Karpas-422 (cell line): ENCODE results near the gene ASTN1. TPM values are rescaled to one million over a fixed set of nuclear protein-coding genes. Genes with fewer than 3 reads are reported as not detected.

ENCODE experiments used
- DNase-seq: peaks from one replicate; pipeline ENCODE4 v3.0.0-alpha.2; 2015
- H2AFZ ChIP-seq: fragments of 200-600 bp; sonication (generic); 2 replicates; pipeline ENCODE4 v1.6.1; 2014; ENCODE audit warnings: antibody characterized with exemption, low read length, mixed read lengths
- H3K27ac ChIP-seq: fragments of 200-600 bp; sonication (generic); 2 replicates; pipeline ENCODE4 v1.5.1; 2014; ENCODE audit warnings: mild to moderate bottlenecking, low read length, moderate library complexity
- H3K27me3 ChIP-seq: fragments of 200-600 bp; sonication (generic); 2 replicates; pipeline ENCODE4 v1.6.1; 2014; ENCODE audit warnings: low read length, mixed read lengths
- H3K36me3 ChIP-seq: fragments of 200-600 bp; sonication (generic); 2 replicates; pipeline ENCODE4 v1.6.1; 2014; ENCODE audit warnings: low read length, mixed read lengths; ENCODE audit not compliant: insufficient read depth
- H3K4me1 ChIP-seq: fragments of 200-600 bp; sonication (generic); 2 replicates; pipeline ENCODE4 v1.6.1; 2014; ENCODE audit warnings: mild to moderate bottlenecking, low read length, mixed read lengths
- H3K4me2 ChIP-seq: fragments of 200-600 bp; sonication (generic); 2 replicates; pipeline ENCODE4 v1.6.1; 2014; ENCODE audit warnings: low read length, low read depth, mild to moderate bottlenecking; ENCODE audit not compliant: poor library complexity, severe bottlenecking
- H3K4me3 ChIP-seq: fragments of 200-600 bp; sonication (generic); 2 replicates; pipeline ENCODE4 v1.5.1; 2014; ENCODE audit warnings: mild to moderate bottlenecking, antibody characterized with exemption, low read length, mixed read lengths
- H3K79me2 ChIP-seq: fragments of 200-600 bp; sonication (generic); 2 replicates; pipeline ENCODE4 v1.6.1; 2014; ENCODE audit warnings: mild to moderate bottlenecking, low read length, mixed read lengths
- H3K9ac ChIP-seq: fragments of 200-600 bp; sonication (generic); 2 replicates; pipeline ENCODE4 v1.6.0; 2014; ENCODE audit warnings: low read length
- H3K9me2 ChIP-seq: fragments of 200-600 bp; sonication (generic), shearing (Covaris generic); replicated peaks from 2 replicates; pipeline ENCODE4 v1.6.0; 2014; ENCODE audit warnings: mild to moderate bottlenecking, low read length, moderate library complexity; ENCODE audit not compliant: insufficient read depth
- H3K9me3 ChIP-seq: fragments of 300-700, 200-600 bp; sonication (generic); 2 replicates; pipeline ENCODE4 v1.6.1; 2014; ENCODE audit warnings: low read length, mixed read lengths
- H4K20me1 ChIP-seq: fragments of 200-600 bp; sonication (generic); 2 replicates; pipeline ENCODE4 v1.6.1; 2014; ENCODE audit warnings: mild to moderate bottlenecking, antibody characterized with exemption, low read length, low read depth; ENCODE audit not compliant: insufficient read depth
- total RNA-seq: library from RNA; depleted of rRNA; stranded (reverse); fragments of >200 nt; shearing (Covaris generic); gene quantifications from 2 replicates; pipeline ENCODE4 v1.2.3, GENCODE V29; 2014; ENCODE audit warnings: low replicate concordance

The ASTN1 gene
- total RNA-seq, 1 experiment from 2014 or later = not detected

DNA sequence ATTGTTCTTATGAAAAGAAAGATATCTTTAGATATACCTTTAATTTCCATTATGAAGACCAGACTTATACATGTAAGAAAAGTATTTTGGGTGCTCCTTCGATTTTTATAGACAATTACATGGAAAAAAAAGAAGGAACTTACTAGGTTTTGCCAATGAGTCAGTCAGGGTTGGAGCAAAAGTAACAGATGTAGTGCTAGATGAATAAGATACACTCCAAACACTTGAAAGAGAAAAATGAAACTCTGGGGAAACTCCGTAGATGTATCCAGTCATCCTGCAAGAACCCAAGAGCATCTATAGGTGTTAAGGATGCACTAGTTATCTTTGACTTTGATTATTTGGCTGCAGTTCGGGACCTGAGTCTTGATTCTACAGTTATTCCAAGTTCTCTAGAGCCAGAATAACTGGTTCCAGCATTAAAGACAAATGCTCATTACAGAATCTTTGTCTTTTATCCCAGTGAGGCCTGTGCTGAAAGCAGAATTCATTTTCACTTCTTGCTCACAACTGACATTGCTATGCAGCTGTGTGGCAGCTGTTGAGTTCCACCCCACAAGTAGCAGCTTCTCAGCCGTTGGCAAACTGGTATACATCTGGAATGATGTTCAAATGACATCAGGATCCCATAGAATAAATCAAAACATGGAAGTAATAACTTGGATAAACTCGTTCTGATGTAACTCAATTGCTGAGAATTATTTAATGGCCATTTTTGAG lies 326.1 kb downstream of the ASTN1 start:
- H3K9ac ChIP-seq = no peak overlapping the region
- H4K20me1 ChIP-seq = no peaks in the 10 kb centered on the region
- no peaks in the 10 kb centered on the region for H3K79me2 ChIP-seq
- no peak overlapping the region for H2AFZ ChIP-seq
- H3K9me2 ChIP-seq = no peaks in the 10 kb centered on the region
- H3K4me2 ChIP-seq = no peak overlapping the region
- no peaks in the 10 kb centered on the region for H3K9me3 ChIP-seq
- no peaks in the 10 kb centered on the region for H3K27me3 ChIP-seq
- no peaks in the 10 kb centered on the region for H3K36me3 ChIP-seq
- H3K27ac ChIP-seq = no peak overlapping the region
- DNase-seq = no peak
- H3K4me3 ChIP-seq = no peak overlapping the region
- H3K4me1 ChIP-seq = no peaks in the 10 kb centered on the region

DNA sequence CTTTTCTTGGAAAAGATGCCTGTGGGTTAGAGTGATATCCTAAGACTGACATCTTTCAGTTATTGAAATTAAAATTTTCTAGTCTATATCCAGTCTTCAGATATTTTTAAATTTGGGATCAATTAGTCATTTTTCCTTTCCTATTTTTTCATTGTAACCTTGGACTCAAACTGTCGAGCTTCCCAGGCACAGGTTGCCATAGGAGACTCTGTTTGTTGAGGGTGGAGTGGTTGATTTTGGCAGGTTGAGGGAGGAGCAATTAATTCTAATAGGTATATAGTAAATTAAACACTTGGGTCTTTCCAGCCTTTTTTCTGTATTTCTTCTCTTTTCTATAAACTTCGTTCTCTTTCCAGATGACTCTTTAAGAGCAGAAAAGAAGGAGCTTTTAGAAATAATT lies 326.8 kb downstream of the ASTN1 start:
- Histone ChIP-seq H3K9ac (no peak overlapping the region), H2AFZ (no peak overlapping the region), H3K9me2 (no peaks in the 10 kb centered on the region), H4K20me1 (no peaks in the 10 kb centered on the region), H3K4me1 (no peaks in the 10 kb centered on the region), H3K4me3 (no peak overlapping the region), H3K36me3 (no peaks in the 10 kb centered on the region), H3K9me3 (no peaks in the 10 kb centered on the region), H3K4me2 (no peak overlapping the region), H3K27me3 (no peaks in the 10 kb centered on the region), H3K79me2 (no peaks in the 10 kb centered on the region), H3K27ac (no peak overlapping the region)
- no peak for DNase-seq

DNA sequence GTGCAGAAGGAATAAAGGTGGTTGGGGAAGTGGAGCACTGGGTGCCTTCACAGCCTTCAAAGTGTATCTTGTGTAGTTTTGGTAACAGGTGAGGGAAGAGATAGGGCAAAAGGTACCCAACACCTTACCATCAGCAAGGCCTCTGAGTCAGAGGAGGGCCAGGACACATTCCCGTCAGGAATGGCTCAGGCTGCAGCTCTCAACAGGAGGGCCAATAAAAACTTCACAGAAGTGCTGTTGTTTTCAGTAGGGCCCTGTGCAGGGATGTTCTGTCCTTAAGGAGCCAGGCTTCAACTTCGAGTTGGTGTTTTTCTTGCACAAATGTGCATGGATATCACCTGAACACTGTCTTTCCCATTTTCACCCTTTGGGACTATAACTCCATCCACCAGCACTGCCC lies 333.4 kb downstream of the ASTN1 start:
- no peak for DNase-seq
- Histone ChIP-seq H3K27me3 (no peaks in the 10 kb centered on the region), H3K9me3 (no peaks in the 10 kb centered on the region), H3K9ac (no peak overlapping the region), H3K4me3 (no peak overlapping the region), H3K4me2 (no peak overlapping the region), H3K36me3 (no peaks in the 10 kb centered on the region), H4K20me1 (no peaks in the 10 kb centered on the region), H2AFZ (no peak overlapping the region), H3K79me2 (no peaks in the 10 kb centered on the region), H3K9me2 (no peaks in the 10 kb centered on the region), H3K4me1 (no peaks in the 10 kb centered on the region), H3K27ac (no peak overlapping the region)

DNA sequence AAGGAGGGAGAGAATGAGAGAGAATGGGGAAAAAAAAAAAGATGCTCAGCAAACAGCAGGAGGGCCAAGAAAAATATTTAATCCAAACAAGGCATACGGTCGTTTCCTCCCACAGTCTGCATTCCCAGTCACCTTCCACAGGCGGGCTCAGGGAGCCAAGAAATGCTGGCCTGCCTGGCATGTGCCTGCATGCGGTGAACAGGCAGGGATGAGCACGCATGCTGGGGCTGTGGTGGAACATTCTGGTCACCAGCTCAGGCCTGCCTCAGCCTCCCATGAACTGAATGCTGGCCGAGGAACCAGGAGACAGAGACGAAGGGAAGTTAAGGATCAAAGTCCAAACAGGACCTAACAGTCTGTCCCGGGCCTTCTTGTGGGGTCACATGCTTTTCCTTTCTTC lies 335.3 kb downstream of the ASTN1 start:
- Histone ChIP-seq H3K9me2 (no peaks in the 10 kb centered on the region), H3K4me1 (no peaks in the 10 kb centered on the region), H3K9ac (no peak overlapping the region), H3K79me2 (no peaks in the 10 kb centered on the region), H2AFZ (no peak overlapping the region), H3K27me3 (no peaks in the 10 kb centered on the region), H3K4me2 (no peak overlapping the region), H3K27ac (no peak overlapping the region), H3K4me3 (no peak overlapping the region), H3K36me3 (no peaks in the 10 kb centered on the region), H3K9me3 (no peaks in the 10 kb centered on the region), H4K20me1 (no peaks in the 10 kb centered on the region)
- no peak for DNase-seq

DNA sequence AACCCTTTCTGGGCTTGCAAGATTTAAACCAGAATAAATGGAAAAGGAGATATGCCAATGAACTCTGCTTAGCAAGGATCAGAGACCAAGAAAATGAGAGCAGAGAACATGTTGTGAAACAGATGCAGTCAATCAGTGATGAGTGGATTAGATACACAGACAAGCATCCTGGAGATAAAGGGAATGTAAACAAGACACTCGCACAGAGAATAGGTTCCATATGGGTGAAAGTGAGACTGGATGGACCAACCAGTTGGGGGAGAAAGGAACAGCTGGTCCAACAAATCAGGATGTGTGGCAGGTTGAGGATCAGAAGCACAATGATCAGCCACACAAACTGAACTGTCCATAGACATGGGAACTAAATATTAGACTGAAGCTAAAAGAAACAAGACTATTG lies 338.2 kb downstream of the ASTN1 start:
- Histone ChIP-seq H3K4me2 (no peak overlapping the region), H3K27me3 (no peaks in the 10 kb centered on the region), H3K9me3 (no peaks in the 10 kb centered on the region), H3K9me2 (no peaks in the 10 kb centered on the region), H3K4me3 (no peak overlapping the region), H3K9ac (no peak overlapping the region), H4K20me1 (no peaks in the 10 kb centered on the region), H2AFZ (no peak overlapping the region), H3K79me2 (no peaks in the 10 kb centered on the region), H3K27ac (no peak overlapping the region), H3K36me3 (no peaks in the 10 kb centered on the region), H3K4me1 (no peaks in the 10 kb centered on the region)
- no peak for DNase-seq

DNA sequence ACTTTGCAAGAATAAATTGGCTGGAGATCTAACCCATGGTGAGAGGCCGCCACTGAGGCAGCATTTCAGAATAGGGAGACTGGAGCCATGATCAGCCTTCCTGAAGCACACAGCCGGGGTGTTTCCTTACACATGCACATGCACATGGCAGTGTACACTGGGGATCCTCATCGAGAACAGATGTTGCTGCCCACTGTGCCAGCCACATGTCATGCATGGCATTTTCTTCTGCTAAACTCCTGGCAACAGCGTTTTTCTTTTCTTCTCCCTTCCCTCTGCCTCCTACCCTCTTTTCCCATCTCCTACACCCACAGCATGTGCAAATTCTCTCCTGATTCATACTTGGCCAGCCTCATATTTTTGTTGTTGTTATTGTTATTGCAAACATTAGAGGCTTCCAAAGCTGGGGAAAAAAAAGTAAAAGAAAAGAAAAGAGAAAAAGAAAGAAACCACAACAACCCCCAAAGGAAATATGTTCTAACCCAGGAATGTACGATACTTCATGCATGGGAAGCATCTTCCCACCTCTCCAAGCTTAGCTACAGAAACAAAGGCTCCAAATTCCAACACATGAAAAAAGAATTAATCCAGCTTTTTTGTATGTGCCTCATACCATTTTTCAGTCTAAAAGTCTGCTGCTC lies 344.0 kb downstream of the ASTN1 start:
- Histone ChIP-seq H3K36me3 (no peaks in the 10 kb centered on the region), H3K79me2 (no peaks in the 10 kb centered on the region), H3K9me3 (no peaks in the 10 kb centered on the region), H3K9ac (no peak overlapping the region), H3K27ac (no peak overlapping the region), H3K9me2 (no peaks in the 10 kb centered on the region), H4K20me1 (no peaks in the 10 kb centered on the region), H3K4me3 (no peak overlapping the region), H3K27me3 (no peaks in the 10 kb centered on the region), H3K4me1 (no peaks in the 10 kb centered on the region), H3K4me2 (no peak overlapping the region), H2AFZ (no peak overlapping the region)
- no peak for DNase-seq

DNA sequence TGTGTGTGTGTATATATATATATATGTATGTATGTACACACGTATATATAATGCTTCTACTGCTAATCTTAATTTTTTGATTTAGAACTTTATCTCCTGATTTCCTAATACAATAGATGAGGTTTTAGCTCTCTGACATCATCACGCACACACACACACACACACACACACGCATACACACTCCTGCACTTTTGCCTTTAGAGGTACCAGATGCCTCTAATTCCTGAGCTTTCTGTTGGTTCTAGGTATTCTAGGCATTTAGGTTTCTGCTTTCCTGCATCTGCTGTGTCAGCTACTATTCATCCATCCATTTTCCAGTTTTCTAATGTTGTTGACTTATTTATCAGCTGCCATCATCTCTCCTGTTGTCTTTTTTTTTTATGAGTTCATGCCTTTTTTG lies 348.3 kb downstream of the ASTN1 start:
- Histone ChIP-seq H2AFZ (no peak overlapping the region), H4K20me1 (no peaks in the 10 kb centered on the region), H3K27ac (no peak overlapping the region), H3K79me2 (no peaks in the 10 kb centered on the region), H3K9ac (no peak overlapping the region), H3K27me3 (no peaks in the 10 kb centered on the region), H3K9me2 (no peaks in the 10 kb centered on the region), H3K9me3 (no peaks in the 10 kb centered on the region), H3K4me3 (no peak overlapping the region), H3K4me1 (no peaks in the 10 kb centered on the region), H3K4me2 (no peak overlapping the region), H3K36me3 (no peaks in the 10 kb centered on the region)
- no peak for DNase-seq

DNA sequence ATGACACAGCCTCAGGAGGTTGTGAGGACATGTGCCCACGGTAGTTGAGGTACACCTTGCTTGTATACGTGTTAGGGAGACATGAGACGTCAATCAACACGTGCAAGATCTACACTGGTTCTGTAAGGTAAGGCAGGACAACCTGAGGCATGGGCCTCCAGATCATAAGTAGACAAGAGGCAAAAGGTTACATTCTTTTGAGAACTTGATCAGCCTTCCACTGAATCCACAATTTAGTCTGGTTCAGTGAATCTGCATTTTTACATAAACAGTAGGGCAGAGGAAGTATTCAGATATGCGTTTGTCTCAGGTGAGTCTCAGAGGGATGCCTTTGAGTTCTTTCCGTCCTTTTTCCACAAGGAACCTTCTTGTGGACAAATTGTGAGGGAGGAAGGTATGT lies 348.9 kb downstream of the ASTN1 start:
- Histone ChIP-seq H4K20me1 (no peaks in the 10 kb centered on the region), H3K4me1 (no peaks in the 10 kb centered on the region), H3K9me3 (no peaks in the 10 kb centered on the region), H3K4me3 (no peak overlapping the region), H3K9ac (no peak overlapping the region), H2AFZ (no peak overlapping the region), H3K36me3 (no peaks in the 10 kb centered on the region), H3K4me2 (no peak overlapping the region), H3K27ac (no peak overlapping the region), H3K9me2 (no peaks in the 10 kb centered on the region), H3K27me3 (no peaks in the 10 kb centered on the region), H3K79me2 (no peaks in the 10 kb centered on the region)
- DNase-seq = no peak
